ENCODE results near the gene ALDH1A3. TPM values are rescaled to one million over a fixed set of nuclear protein-coding genes. Genes with fewer than 3 reads are reported as not detected.

ALDH1A3 gene
- total and polyA plus RNA-seq, 2 of the 13 experiments (the other 11 are each of a cell fraction or from before 2014, with no cell fraction given) = not detected

GRCh38 chr15:100844167-100844566, 35.5 kb upstream of the ALDH1A3 start (continued):
- no peak for TF ChIP-seq PREB (CRISPR knock-in tag; IDR thresholded peaks at IDR 0.05)

- no peaks in the 10 kb centered on the region for H3K4me1 ChIP-seq (ENCODE audit: insufficient read depth, low read length)
- WGBS (ENCODE audit: low lambda C conversion rate) = 79% methylated on average over 6 of the region's 9 CpGs
These were observed 34.9 kb upstream of the ALDH1A3 start for GRCh38 chr15:100844778-100845177.

GRCh38 chr15:100847194-100847593, 32.4 kb upstream of the ALDH1A3 start:
- Histone ChIP-seq H3K27ac (ENCODE audit: extremely low read length, insufficient read depth, low read length) (no peak overlapping the region), H3K9me3 (ENCODE audit: low read length) (no peaks in the 10 kb centered on the region), H3K4me1 (ENCODE audit: insufficient read depth, low read length) (no peaks in the 10 kb centered on the region; the same call in none of the 2 replicates), H3K36me3 (replicated peaks in 1 of 2; ENCODE audit: control insufficient read depth in 1 of 2, insufficient read depth in 2 of 2, low read length in 2 of 2) (no peaks in the 10 kb centered on the region), H3K9ac (ENCODE audit: insufficient read depth, low read depth, low read length) (no peak overlapping the region), H3K4me3 (replicated peaks in 1 of 3; ENCODE audit: insufficient read depth in 1 of 3, low read depth in 2 of 3, low read length in 3 of 3) (no peak overlapping the region), H3K79me2 (ENCODE audit: insufficient read depth, low read length) (no peaks in the 10 kb centered on the region), H3K4me2 (ENCODE audit: low read depth, low read length) (no peak overlapping the region), H2AFZ (ENCODE audit: low read length) (no peak overlapping the region), H4K20me1 (ENCODE audit: insufficient read depth, low read length) (no peaks in the 10 kb centered on the region), H3K27me3 (ENCODE audit: control insufficient read depth in 1 of 2, insufficient read depth in 2 of 2, low read length in 2 of 2) (peaks cover 0 to 8% of the 10 kb centered on the region in 2 experiments; a peak in 1 of 5 replicates)
- in situ Hi-C loops (cut with HindIII; ENCODE audit: extremely low pct_ligation_motif_present, low pct_unique_long_range_greater_than_20kb) (no loop called here), intact Hi-C loops (cut with micrococcal nuclease; ENCODE audit: unreplicated experiment) (no loop called here)
- WGBS (ENCODE audit: low lambda C conversion rate) = 55% methylated on average over 5 of the region's 5 CpGs
- no peak for ATAC-seq
- CTCF ChIA-PET (ENCODE audit: low intra/inter-chr PET ratio, low total read pairs) = no interaction called here
- BruUV-seq (replicated peaks) = no TSS peak
- no peak for DNase-seq (ENCODE audit: low spot score)
- no peak for FAIRE-seq
- POLR2A ChIA-PET = no interaction called here
- TF ChIP-seq SIX1 (CRISPR knock-in tag; IDR thresholded peaks at IDR 0.05; ENCODE audit: borderline replicate concordance) (no peak), FOXK2 (IDR thresholded peaks at IDR 0.05) (no peak), ZBTB33 (CRISPR knock-in tag; IDR thresholded peaks at IDR 0.05) (no peak), SP5 (CRISPR knock-in tag; IDR thresholded peaks at IDR 0.05; ENCODE audit: borderline replicate concordance, low read depth) (no peak), ZBTB38 (CRISPR knock-in tag; IDR thresholded peaks at IDR 0.05) (no peak), ZNF446 (CRISPR knock-in tag; IDR thresholded peaks at IDR 0.05) (no peak), ZNF781 (CRISPR knock-in tag; IDR thresholded peaks at IDR 0.05; ENCODE audit: borderline replicate concordance, not compliant biosample characterization) (no peak), ZNF225 (CRISPR knock-in tag; IDR thresholded peaks at IDR 0.05) (no peak), ZGPAT (CRISPR knock-in tag; IDR thresholded peaks at IDR 0.05) (no peak)

More at GRCh38 chr15:100844778-100845177, 34.9 kb upstream of the ALDH1A3 start:
- no peak overlapping the region for H2AFZ ChIP-seq (ENCODE audit: low read length)
- DNase-seq (ENCODE audit: low spot score) (no peak), ATAC-seq (no peak), FAIRE-seq (no peak)
- CTCF ChIA-PET (ENCODE audit: low intra/inter-chr PET ratio, low total read pairs) = no interaction called here
- no peaks in the 10 kb centered on the region for H3K9me3 ChIP-seq (ENCODE audit: low read length)
- peaks cover 0 to 8% of the 10 kb centered on the region in 2 experiments; a peak in 1 of 5 replicates for H3K27me3 ChIP-seq (ENCODE audit: control insufficient read depth in 1 of 2, insufficient read depth in 2 of 2, low read length in 2 of 2)
- H3K9ac ChIP-seq (ENCODE audit: insufficient read depth, low read depth, low read length) = no peak overlapping the region
- intact Hi-C loops (cut with micrococcal nuclease; ENCODE audit: unreplicated experiment) = no loop called here
- no peak overlapping the region for H3K4me3 ChIP-seq (replicated peaks in 1 of 3; ENCODE audit: insufficient read depth in 1 of 3, low read depth in 2 of 3, low read length in 3 of 3)
- POLR2A ChIA-PET = no interaction called here
- no peak for TF ChIP-seq ZKSCAN1 (IDR thresholded peaks at IDR 0.05; ENCODE audit: low read length)
- H3K4me2 ChIP-seq (ENCODE audit: low read depth, low read length) = no peak overlapping the region
- no peak overlapping the region for H3K27ac ChIP-seq (ENCODE audit: extremely low read length, insufficient read depth, low read length)
- in situ Hi-C loops (cut with HindIII; ENCODE audit: extremely low pct_ligation_motif_present, low pct_unique_long_range_greater_than_20kb) = no loop called here
- BruUV-seq (replicated peaks) = no TSS peak
- H3K36me3 ChIP-seq (replicated peaks in 1 of 2; ENCODE audit: control insufficient read depth in 1 of 2, insufficient read depth in 2 of 2, low read length in 2 of 2) = no peaks in the 10 kb centered on the region
- H4K20me1 ChIP-seq (ENCODE audit: insufficient read depth, low read length) = no peaks in the 10 kb centered on the region
- no peaks in the 10 kb centered on the region for H3K79me2 ChIP-seq (ENCODE audit: insufficient read depth, low read length)
